ENCODE data around the gene CNTNAP3. TPM values are rescaled to one million over a fixed set of nuclear protein-coding genes. Genes with fewer than 3 reads are reported as not detected.
"Not testable (repeated sequence)": the region's sequence is repeated elsewhere in the genome, so short reads cannot be mapped to it uniquely, and the experiment has no call there.

The CNTNAP3 gene
- polyA plus RNA-seq, 1 experiment = 1.8 TPM

- POLR2A ChIA-PET; H3K27me3 ChIP-seq (ENCODE audit: control insufficient read depth, insufficient read depth, low read length); H3K27ac ChIP-seq (ENCODE audit: low read depth, low read length); DNase-seq (ENCODE audit: low read depth, low spot score); H3K9me3 ChIP-seq (ENCODE audit: control insufficient read depth, insufficient read depth, low read length); H3K4me3 ChIP-seq (ENCODE audit: low read depth, low read length); CTCF ChIA-PET: not testable (repeated sequence)
These were observed 155.0 kb downstream of the CNTNAP3 start for GRCh38 chr9:39132826-39133552.

- H3K9me3 ChIP-seq (ENCODE audit: control insufficient read depth, insufficient read depth, low read length); DNase-seq (ENCODE audit: low read depth, low spot score); H3K27ac ChIP-seq (ENCODE audit: low read depth, low read length); H3K4me3 ChIP-seq (ENCODE audit: low read depth, low read length); H3K27me3 ChIP-seq (ENCODE audit: control insufficient read depth, insufficient read depth, low read length); CTCF ChIA-PET; POLR2A ChIA-PET: not testable (repeated sequence)
These were observed 166.6 kb downstream of the CNTNAP3 start for GRCh38 chr9:39121401-39121800.

GRCh38 chr9:39111746-39112145 is 176.2 kb downstream of the CNTNAP3 start:
- DNase-seq (ENCODE audit: low read depth, low spot score); H3K4me3 ChIP-seq (ENCODE audit: low read depth, low read length); H3K9me3 ChIP-seq (ENCODE audit: control insufficient read depth, insufficient read depth, low read length); H3K27ac ChIP-seq (ENCODE audit: low read depth, low read length); CTCF ChIA-PET; H3K27me3 ChIP-seq (ENCODE audit: control insufficient read depth, insufficient read depth, low read length); POLR2A ChIA-PET: not testable (repeated sequence)

- H3K4me3 ChIP-seq (ENCODE audit: low read depth, low read length) = no peak overlapping the region
- H3K27me3 ChIP-seq (ENCODE audit: control insufficient read depth, insufficient read depth, low read length) = no peaks in the 10 kb centered on the region
- no peak for DNase-seq (ENCODE audit: low read depth, low spot score)
- no peak overlapping the region for H3K27ac ChIP-seq (ENCODE audit: low read depth, low read length)
- no peaks in the 10 kb centered on the region for H3K9me3 ChIP-seq (ENCODE audit: control insufficient read depth, insufficient read depth, low read length)
- no peak for TF ChIP-seq CTCF (IDR thresholded peaks at IDR 0.05; ENCODE audit: low read depth, low read length)
- ChIA-PET POLR2A (no interaction called here), CTCF (no interaction called here)
These were observed 179.8 kb downstream of the CNTNAP3 start for GRCh38 chr9:39108145-39108544.

- H3K27me3 ChIP-seq (ENCODE audit: control insufficient read depth, insufficient read depth, low read length); CTCF ChIA-PET; H3K4me3 ChIP-seq (ENCODE audit: low read depth, low read length); DNase-seq (ENCODE audit: low read depth, low spot score); POLR2A ChIA-PET; H3K27ac ChIP-seq (ENCODE audit: low read depth, low read length); H3K9me3 ChIP-seq (ENCODE audit: control insufficient read depth, insufficient read depth, low read length): not testable (repeated sequence)
These were observed 190.8 kb downstream of the CNTNAP3 start for GRCh38 chr9:39097208-39097607.

GRCh38 chr9:39085311-39085710 is 202.7 kb downstream of the CNTNAP3 start:
- H3K27me3 ChIP-seq (ENCODE audit: control insufficient read depth, insufficient read depth, low read length); H3K4me3 ChIP-seq (ENCODE audit: low read depth, low read length); CTCF ChIA-PET; H3K9me3 ChIP-seq (ENCODE audit: control insufficient read depth, insufficient read depth, low read length); POLR2A ChIA-PET; DNase-seq (ENCODE audit: low read depth, low spot score); H3K27ac ChIP-seq (ENCODE audit: low read depth, low read length): not testable (repeated sequence)

GRCh38 chr9:39082574-39082973 is 205.4 kb downstream of the CNTNAP3 start:
- POLR2A ChIA-PET; H3K27me3 ChIP-seq (ENCODE audit: control insufficient read depth, insufficient read depth, low read length); H3K27ac ChIP-seq (ENCODE audit: low read depth, low read length); H3K4me3 ChIP-seq (ENCODE audit: low read depth, low read length); DNase-seq (ENCODE audit: low read depth, low spot score); CTCF ChIA-PET; H3K9me3 ChIP-seq (ENCODE audit: control insufficient read depth, insufficient read depth, low read length): not testable (repeated sequence)

- H3K9me3 ChIP-seq (ENCODE audit: control insufficient read depth, insufficient read depth, low read length); H3K27ac ChIP-seq (ENCODE audit: low read depth, low read length); H3K27me3 ChIP-seq (ENCODE audit: control insufficient read depth, insufficient read depth, low read length); H3K4me3 ChIP-seq (ENCODE audit: low read depth, low read length); CTCF ChIA-PET; POLR2A ChIA-PET; DNase-seq (ENCODE audit: low read depth, low spot score): not testable (repeated sequence)
These were observed 207.9 kb downstream of the CNTNAP3 start for GRCh38 chr9:39080081-39080480.

- H3K9me3 ChIP-seq (ENCODE audit: control insufficient read depth, insufficient read depth, low read length); DNase-seq (ENCODE audit: low read depth, low spot score); H3K27ac ChIP-seq (ENCODE audit: low read depth, low read length); H3K27me3 ChIP-seq (ENCODE audit: control insufficient read depth, insufficient read depth, low read length); H3K4me3 ChIP-seq (ENCODE audit: low read depth, low read length); CTCF ChIA-PET; POLR2A ChIA-PET: not testable (repeated sequence)
These were observed 209.2 kb downstream of the CNTNAP3 start for GRCh38 chr9:39078621-39079256.

- H3K4me3 ChIP-seq (ENCODE audit: low read depth, low read length); POLR2A ChIA-PET; H3K9me3 ChIP-seq (ENCODE audit: control insufficient read depth, insufficient read depth, low read length); DNase-seq (ENCODE audit: low read depth, low spot score); H3K27me3 ChIP-seq (ENCODE audit: control insufficient read depth, insufficient read depth, low read length); CTCF ChIA-PET; H3K27ac ChIP-seq (ENCODE audit: low read depth, low read length): not testable (repeated sequence)
These were observed 214.4 kb downstream of the CNTNAP3 start for GRCh38 chr9:39073537-39073936.

- H3K27ac ChIP-seq (ENCODE audit: low read depth, low read length); H3K4me3 ChIP-seq (ENCODE audit: low read depth, low read length); H3K9me3 ChIP-seq (ENCODE audit: control insufficient read depth, insufficient read depth, low read length); H3K27me3 ChIP-seq (ENCODE audit: control insufficient read depth, insufficient read depth, low read length); CTCF ChIA-PET; DNase-seq (ENCODE audit: low read depth, low spot score); POLR2A ChIA-PET: not testable (repeated sequence)
These were observed 220.3 kb downstream of the CNTNAP3 start for GRCh38 chr9:39067683-39068082.

All from AG04450 (cell line).